A549 treated with Hydrocortisone at 1 μM for 4 hours (cell line): ENCODE results near the gene KCNRG. TPM values are rescaled to one million over a fixed set of nuclear protein-coding genes. Genes with fewer than 3 reads are reported as not detected.

Experiments
- total RNA-seq: library from RNA; stranded (reverse); fragments of 200-300 nt; extraction: Qiagen RNA extraction; gene quantifications from 5 replicates; pipeline ENCODE4 v1.2.3, GENCODE V29; 2022

The KCNRG gene
- total RNA-seq = 0.50 to 0.93 TPM (median 0.76 TPM) in 5 replicates

GRCh38 chr13:50015258-50015657 lies at the start of gene KCNRG:
KCNRG (plus strand) TSS chr13:50015444; CDS start chr13:50015494, 50 bp downstream.

GRCh38 chr13:49996951-49997895 lies 18.0 kb upstream of the KCNRG start, which contains the start of gene TRIM13:
TRIM13 (plus strand) TSS chr13:49997042; CDS start chr13:50011941, 14,899 bp downstream.

Other genes with a start within 250 kb of the KCNRG start
- 26.4 to 37.2 TPM (median 31.0 TPM) in 5 replicates for gene KPNA3, start 222.8 kb upstream of the KCNRG start, total RNA-seq
- 9.7 to 11.9 TPM (median 10.1 TPM) in 5 replicates for gene SPRYD7, start 79.1 kb upstream of the KCNRG start, total RNA-seq
- gene TRIM13, start 18.4 kb upstream of the KCNRG start, total RNA-seq = 15.9 to 18.7 TPM (median 16.2 TPM) in 5 replicates